Muscle layer of duodenum (tissue), 2 donors: ENCODE measurements around the gene ANKMY1.
"Not testable (repeated sequence)": the region's sequence is repeated elsewhere in the genome, so short reads cannot be mapped to it uniquely, and the experiment has no call there.

Experiments
- H3K27ac ChIP-seq: one replicate; pipeline ENCODE4 v1.7.0; 2013; ENCODE audit warnings: mild to moderate bottlenecking, low read length
- H3K27me3 ChIP-seq: one replicate; pipeline ENCODE4 v1.7.0; 2013; ENCODE audit warnings: low read depth, mild to moderate bottlenecking, control low read depth, low read length
- H3K36me3 ChIP-seq, 2 donors: one replicate each; pipeline ENCODE4 v1.7.0; 2013; ENCODE audit warnings: low read length in 2 of 2, control low read depth in 1 of 2, mild to moderate bottlenecking in 1 of 2; ENCODE audit not compliant: insufficient read depth in 2 of 2, control insufficient read depth in 1 of 2
- H3K4me1 ChIP-seq, 2 donors: one replicate each; pipeline ENCODE4 v1.7.0; 2013; ENCODE audit warnings: low read length in 2 of 2, mild to moderate bottlenecking in 2 of 2, control low read depth in 1 of 2, moderate library complexity in 1 of 2; ENCODE audit not compliant: insufficient read depth in 2 of 2, control insufficient read depth in 1 of 2
- H3K4me3 ChIP-seq, 2 donors: one replicate each; pipeline ENCODE4 v1.7.0; 2013; ENCODE audit warnings: low read length in 2 of 2, low read depth in 1 of 2, mild to moderate bottlenecking in 1 of 2
- H3K9me3 ChIP-seq, 2 donors: one replicate each; pipeline ENCODE4 v1.7.0; 2013; ENCODE audit warnings: low read length in 2 of 2, control low read depth in 1 of 2, mild to moderate bottlenecking in 1 of 2; ENCODE audit not compliant: control insufficient read depth in 1 of 2
- donor health status: healthy.

ANKMY1 gene

GRCh38 chr2:240502059-240502429, 55.7 kb downstream of the ANKMY1 start:
- Histone ChIP-seq H3K27me3 (no peaks in the 10 kb centered on the region), H3K4me1 (no peaks in the 10 kb centered on the region), H3K36me3 (peaks cover 0 to 7% of the 10 kb centered on the region in 2 donors), H3K27ac (no peak overlapping the region), H3K4me3 (no peak overlapping the region), H3K9me3 (no peaks in the 10 kb centered on the region)

DNA sequence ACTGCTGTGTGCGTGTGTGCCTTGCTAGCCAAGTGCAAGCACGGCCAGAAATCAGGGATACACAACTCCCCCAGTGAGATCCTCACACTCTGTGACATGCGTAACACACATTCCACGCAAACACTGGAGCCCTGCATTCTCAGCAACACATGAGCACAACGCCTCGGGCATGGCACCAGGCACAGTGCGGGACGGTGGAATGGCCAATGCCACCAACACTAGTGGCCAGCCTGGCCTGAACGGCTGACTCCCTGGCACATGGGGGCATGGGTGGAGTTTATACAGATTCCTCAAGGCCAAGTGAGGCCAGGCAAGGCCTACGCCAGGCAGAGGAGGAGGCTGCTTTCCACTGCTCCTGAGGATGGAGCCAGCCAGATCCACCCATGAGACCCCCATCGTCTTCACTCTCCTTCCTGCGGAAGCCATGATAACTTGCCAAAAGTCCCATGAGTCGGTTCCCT, 56.2 kb downstream of the ANKMY1 start:
- Histone ChIP-seq H3K36me3 (peaks cover 0 to 7% of the 10 kb centered on the region in 2 donors), H3K27ac (no peak overlapping the region)

GRCh38 chr2:240500561-240501423, 57.0 kb downstream of the ANKMY1 start:
- H3K36me3 ChIP-seq, result peaks cover 0 to 7% of the 10 kb centered on the region in 2 donors
- H3K4me1 ChIP-seq, result no peaks in the 10 kb centered on the region

More for the DNA sequence above, 56.2 kb downstream of the ANKMY1 start:
- no peaks in the 10 kb centered on the region for H3K9me3 ChIP-seq
- no peaks in the 10 kb centered on the region for H3K27me3 ChIP-seq
- H3K4me3 ChIP-seq, result no peak overlapping the region
- H3K4me1 ChIP-seq, result no peaks in the 10 kb centered on the region

DNA sequence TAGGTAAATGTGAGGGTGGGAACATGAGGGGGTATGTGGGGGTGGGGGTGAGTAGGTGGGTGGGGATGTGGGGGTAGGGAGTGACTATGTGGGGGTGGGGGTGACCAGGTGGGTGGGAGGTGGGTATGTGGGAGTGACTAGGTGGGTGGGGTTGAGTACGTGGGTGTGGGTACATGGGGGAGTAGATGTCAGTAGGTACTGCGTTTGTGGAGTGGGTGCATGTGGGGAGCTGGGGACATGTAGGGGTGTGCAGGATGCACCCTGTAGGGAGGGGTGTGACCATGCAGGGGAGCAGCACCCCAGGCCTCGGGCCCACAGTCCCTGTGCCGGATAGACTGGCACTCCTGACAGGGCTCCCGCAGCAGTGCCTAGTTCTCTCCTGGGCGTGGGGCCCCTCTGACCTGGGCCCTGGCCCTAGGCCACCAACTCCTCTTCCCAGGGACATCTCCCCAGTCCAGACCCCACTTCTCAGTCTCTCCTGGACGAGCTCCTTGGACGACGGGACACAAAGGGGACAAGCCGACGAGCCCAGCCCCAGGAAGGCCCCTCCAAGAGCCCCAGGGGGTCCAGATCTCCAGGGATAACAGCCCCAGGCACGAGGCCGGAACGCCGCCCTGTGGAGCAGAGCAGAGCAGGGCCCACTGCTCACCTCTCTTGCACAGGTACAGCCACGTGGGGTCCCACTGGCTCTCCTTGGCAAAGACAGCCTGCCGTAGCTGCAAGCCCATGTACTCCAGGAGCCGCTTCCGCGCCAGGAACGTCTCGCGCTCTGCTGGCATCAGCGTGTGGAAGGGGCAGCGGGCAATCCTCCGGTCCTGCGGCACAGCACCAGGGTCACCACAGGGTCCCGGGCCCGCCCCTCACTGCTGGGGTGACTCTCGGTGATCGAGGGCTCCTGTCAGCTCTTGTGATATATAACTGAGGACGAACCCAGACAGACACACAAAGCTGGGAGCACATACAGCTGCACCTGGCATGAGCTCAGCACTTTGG, 58.2 kb downstream of the ANKMY1 start:
- no peaks in the 10 kb centered on the region for H3K27me3 ChIP-seq
- H3K4me1 ChIP-seq, result no peaks in the 10 kb centered on the region
- no peaks in the 10 kb centered on the region for H3K9me3 ChIP-seq
- peaks cover 0 to 7% of the 10 kb centered on the region in 2 donors for H3K36me3 ChIP-seq
- H3K27ac ChIP-seq, result no peak overlapping the region
- no peak overlapping the region for H3K4me3 ChIP-seq

More at GRCh38 chr2:240500561-240501423, 57.0 kb downstream of the ANKMY1 start:
- H3K27me3 ChIP-seq, result no peaks in the 10 kb centered on the region
- no peaks in the 10 kb centered on the region for H3K9me3 ChIP-seq
- no peak overlapping the region for H3K4me3 ChIP-seq
- no peak overlapping the region for H3K27ac ChIP-seq

DNA sequence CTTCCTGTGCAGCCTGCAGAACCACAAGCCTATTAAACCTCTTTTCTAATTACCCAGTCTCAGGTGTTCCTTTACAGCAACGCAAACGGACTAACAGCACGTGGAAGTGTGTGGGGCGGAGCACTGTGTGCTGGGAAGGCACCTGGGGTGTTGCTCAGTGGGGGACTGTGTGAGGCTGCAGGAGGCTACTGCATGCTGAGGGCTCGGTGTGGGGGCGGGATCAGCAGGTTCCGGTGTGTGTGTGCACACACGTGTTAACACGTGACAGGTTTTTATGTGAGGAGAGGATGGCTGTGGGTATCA, 58.9 kb downstream of the ANKMY1 start:
- Histone ChIP-seq H3K4me1 (no peaks in the 10 kb centered on the region), H3K27ac (no peak overlapping the region), H3K4me3 (no peak overlapping the region), H3K27me3 (no peaks in the 10 kb centered on the region), H3K9me3 (no peaks in the 10 kb centered on the region), H3K36me3 (peaks cover 0 to 7% of the 10 kb centered on the region in 2 donors)

DNA sequence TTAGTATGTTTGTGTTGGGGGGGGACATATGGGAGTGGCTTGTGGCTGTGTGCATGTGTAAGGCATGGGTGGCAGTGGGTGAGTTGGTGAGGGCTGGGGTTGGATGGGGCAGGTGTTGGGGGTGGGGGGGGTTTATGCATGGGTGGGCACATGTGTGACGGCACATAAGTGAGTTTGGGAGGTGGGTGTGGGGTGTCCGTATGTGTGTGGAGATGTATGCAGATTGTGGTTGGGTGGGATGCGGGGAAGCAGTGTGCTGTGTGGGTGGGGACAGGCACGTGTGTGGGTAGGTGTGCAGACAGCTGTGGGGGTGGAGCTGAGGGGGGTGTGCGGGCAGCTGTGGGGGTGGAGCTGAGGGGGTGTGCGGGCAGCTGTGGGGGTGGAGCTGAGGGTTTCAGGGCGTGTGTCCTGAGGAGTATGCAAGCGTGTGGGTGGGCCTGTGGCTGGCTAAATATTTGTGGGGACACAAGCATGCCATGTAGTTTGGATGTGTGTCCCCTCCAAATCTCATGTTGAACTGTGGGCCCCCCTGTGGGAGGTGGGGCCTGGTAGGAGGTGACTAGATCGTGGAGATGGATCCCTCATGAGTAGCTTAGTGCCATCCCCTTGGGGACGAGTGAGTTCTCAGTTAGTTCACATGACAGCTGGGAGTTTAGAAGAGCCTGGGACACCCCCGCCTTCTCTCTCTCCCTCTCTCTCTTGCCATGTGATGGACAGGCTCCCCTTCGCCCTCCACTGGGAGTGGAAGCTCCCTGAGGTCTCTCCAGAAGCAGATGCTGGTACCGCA, 59.4 kb downstream of the ANKMY1 start:
- H3K27me3 ChIP-seq, result no peaks in the 10 kb centered on the region
- H3K27ac ChIP-seq, result no peak overlapping the region
- H3K4me1 ChIP-seq, result no peaks in the 10 kb centered on the region
- no peak overlapping the region for H3K4me3 ChIP-seq
- peaks cover 0 to 7% of the 10 kb centered on the region in 2 donors for H3K36me3 ChIP-seq
- no peaks in the 10 kb centered on the region for H3K9me3 ChIP-seq

DNA sequence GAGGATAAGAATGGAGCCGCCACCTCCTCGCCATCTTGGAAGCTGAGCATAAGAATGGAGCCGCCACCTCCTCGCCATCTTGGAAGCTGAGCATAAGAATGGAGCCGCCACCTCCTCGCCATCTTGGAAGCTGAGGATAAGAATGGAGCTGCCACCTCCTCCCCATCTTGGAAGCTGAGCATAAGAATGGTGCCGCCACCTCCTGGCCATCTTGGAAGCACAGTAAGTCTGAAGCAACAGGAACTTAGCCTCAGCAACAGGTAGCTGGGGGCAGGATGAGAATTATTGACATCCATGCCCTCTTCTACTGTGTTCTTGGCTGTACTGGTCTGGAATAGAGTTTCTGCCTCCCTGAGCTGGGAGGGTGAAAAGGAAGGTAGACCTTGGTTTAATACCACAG, 60.7 kb downstream of the ANKMY1 start:
- H3K9me3 ChIP-seq, H3K4me3 ChIP-seq, H3K27ac ChIP-seq, H3K27me3 ChIP-seq, H3K36me3 ChIP-seq, H3K4me1 ChIP-seq: not testable (repeated sequence)

GRCh38 chr2:240494942-240495341, 62.8 kb downstream of the ANKMY1 start:
- H3K9me3 ChIP-seq, result peaks cover 7 to 10% of the 10 kb centered on the region in 2 donors
- H3K4me1 ChIP-seq, H3K36me3 ChIP-seq, H3K27ac ChIP-seq, H3K27me3 ChIP-seq, H3K4me3 ChIP-seq: not testable (repeated sequence)

DNA sequence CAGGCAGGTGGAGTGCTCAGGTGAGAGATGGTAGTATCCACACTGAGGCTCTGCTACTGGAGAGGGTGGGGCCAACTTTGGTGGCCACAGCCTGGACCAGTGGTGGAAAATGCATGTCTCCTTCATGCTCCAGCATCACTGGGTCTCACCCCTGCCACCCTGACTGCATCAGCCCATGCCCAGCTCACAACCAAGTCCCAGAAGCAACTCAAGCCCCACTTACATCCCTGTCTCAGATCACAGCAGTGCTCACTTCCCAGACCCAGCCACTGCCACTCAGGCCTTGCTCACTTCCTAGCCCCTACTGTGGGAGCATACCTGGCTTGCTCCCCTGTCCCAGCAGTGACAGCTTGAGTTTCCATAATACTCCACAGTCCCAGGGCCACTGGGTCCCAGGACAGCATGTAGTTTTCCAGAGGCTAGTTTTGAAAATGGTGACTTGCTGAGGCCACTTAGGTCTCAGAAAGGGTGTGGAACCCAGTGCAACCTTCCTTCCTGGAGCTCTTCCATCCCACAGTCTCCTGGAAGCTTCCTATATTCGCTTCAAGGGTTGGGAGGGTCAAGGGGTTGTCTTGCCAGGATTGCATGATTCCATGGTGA, 63.5 kb downstream of the ANKMY1 start:
- Histone ChIP-seq H3K36me3 (no peaks in the 10 kb centered on the region), H3K27ac (no peak overlapping the region), H3K27me3 (no peaks in the 10 kb centered on the region), H3K9me3 (peaks cover 11 to 14% of the 10 kb centered on the region in 2 donors), H3K4me3 (no peak overlapping the region), H3K4me1 (no peaks in the 10 kb centered on the region)

DNA sequence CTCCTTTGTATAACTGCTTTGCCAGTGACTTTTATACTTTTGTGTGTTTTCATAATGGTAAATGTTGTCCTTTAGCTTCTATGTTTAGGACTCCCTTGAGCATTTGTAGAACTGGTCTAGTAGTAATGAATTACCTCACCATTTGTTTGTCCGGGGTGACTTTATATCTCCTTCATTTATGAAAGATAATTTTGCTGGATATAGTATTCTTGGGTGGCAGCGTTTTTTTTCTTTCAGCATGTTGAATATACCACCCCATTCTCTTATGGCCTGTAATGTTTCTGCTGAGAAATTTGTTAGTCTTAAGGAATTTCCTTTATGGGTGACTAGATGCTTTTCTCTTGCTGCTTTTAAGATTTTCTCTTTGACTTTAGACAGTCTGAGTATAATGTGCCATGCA, 66.3 kb downstream of the ANKMY1 start:
- Histone ChIP-seq H3K4me3 (no peak overlapping the region), H3K9me3 (peaks cover 11 to 14% of the 10 kb centered on the region in 2 donors)

More for the DNA sequence above, 66.3 kb downstream of the ANKMY1 start:
- no peak overlapping the region for H3K27ac ChIP-seq
- H3K27me3 ChIP-seq, result no peaks in the 10 kb centered on the region
- H3K36me3 ChIP-seq, result no peaks in the 10 kb centered on the region
- no peaks in the 10 kb centered on the region for H3K4me1 ChIP-seq
